Transverse colon (tissue), 4 donors: ENCODE measurements around the gene SUV39H2.
"Not testable (repeated sequence)": the region's sequence is repeated elsewhere in the genome, so short reads cannot be mapped to it uniquely, and the experiment has no call there.

Experiments used
- CTCF ChIP-seq, 5 experiments: fragments of 200-600 bp in 3 of 5; fragments of 450-650 bp in 2 of 5; sonication (generic) in 3 of 5; IDR thresholded peaks; 1 replicate in 2 of 5; 2 replicates in 3 of 5; pipeline ENCODE4 v1.5.1; 2016 to 2017; ENCODE audit warnings: antibody characterized with exemption in 5 of 5, inconsistent platforms in 3 of 5, mild to moderate bottlenecking in 2 of 5, moderate library complexity in 1 of 5
- EP300 ChIP-seq: sonication (generic); formaldehyde crosslinking; IDR thresholded peaks from one replicate; pipeline ENCODE4 v1.6.1; 2017; ENCODE audit warnings: antibody characterized with exemption, low read depth
- POLR2A ChIP-seq: fragments of 450-650 bp; IDR thresholded peaks from one replicate; pipeline ENCODE4 v1.6.1; 2016; ENCODE audit warnings: antibody characterized with exemption, mild to moderate bottlenecking, moderate library complexity
- POLR2AphosphoS5 ChIP-seq, 3 donors: sonication (generic); formaldehyde crosslinking; IDR thresholded peaks; one replicate each; pipeline ENCODE4 v1.6.1; 2016; ENCODE audit warnings: antibody characterized with exemption in 3 of 3

GRCh38 chr10:14942147-14942949 is 63.7 kb downstream of the SUV39H2 start:
- TF ChIP-seq POLR2A; CTCF (IDR thresholded peaks at IDR 0.05); POLR2AphosphoS5 (IDR thresholded peaks at IDR 0.05); EP300: not testable (repeated sequence)
